SK-N-SH (cell line): ENCODE data around the gene F7. TPM values are rescaled to one million over a fixed set of nuclear protein-coding genes. Genes with fewer than 3 reads are reported as not detected.
"Not testable (repeated sequence)": the region's sequence is repeated elsewhere in the genome, so short reads cannot be mapped to it uniquely, and the experiment has no call there.

Experiments used
- CTCF ChIA-PET: fragments of 300-600, 350-600 bp; formaldehyde crosslinking; extraction: SDS; loops from one replicate; lab custom pipeline; 2021; lab: Yijun Ruan, JAX
- POLR2A ChIA-PET: fragments of 350-600 bp; sonication (Branson Sonifier 250); formaldehyde crosslinking; extraction: SDS; loops from one replicate; lab custom pipeline; 2020; ENCODE audit warnings: antibody characterized with exemption, inconsistent platforms; lab: Yijun Ruan, JAX
- DNase-seq: peaks from one replicate; pipeline ENCODE4 v3.0.0; 2012
- H2AFZ ChIP-seq: fragments of 200-600 bp; sonication (generic); 2 replicates; pipeline ENCODE4 v1.8.1; 2016; ENCODE audit warnings: antibody characterized with exemption, mild to moderate bottlenecking, low read depth
- H3F3A ChIP-seq: fragments of 200-600 bp; sonication (generic); replicated peaks from 2 replicates; pipeline ENCODE3; 2016; ENCODE audit warnings: antibody characterized with exemption, mild to moderate bottlenecking; ENCODE audit not compliant: insufficient read depth
- H3K27ac ChIP-seq, 2 experiments: fragments of 200-500 bp in 1 of 2; fragments of 200-600 bp in 1 of 2; sonication (Bioruptor generic) in 1 of 2; sonication (generic), shearing (Covaris generic) in 1 of 2; 2 replicates each; pipeline versions ENCODE4 v1.5.1 to v1.6.1; 2014 to 2016; ENCODE audit warnings: low read depth in 2 of 2, inconsistent platforms in 1 of 2, low read length in 1 of 2, mild to moderate bottlenecking in 1 of 2, mixed read lengths in 1 of 2
- H3K27me3 ChIP-seq: fragments of 200-600 bp; sonication (generic), shearing (Covaris generic); 2 replicates; pipeline ENCODE4 v1.6.1; 2016; ENCODE audit warnings: mixed run types; ENCODE audit not compliant: insufficient read depth
- H3K36me3 ChIP-seq, 2 experiments: fragments of 200-500 bp in 1 of 2; fragments of 200-600 bp in 1 of 2; sonication (Bioruptor generic) in 1 of 2; sonication (generic) in 1 of 2; replicated peaks in 1 of 2; 2 replicates each; pipeline versions ENCODE3 to v1.5.1; 2014 to 2016; ENCODE audit warnings: low read length in 1 of 2, mild to moderate bottlenecking in 1 of 2; ENCODE audit not compliant: insufficient read depth in 2 of 2, control insufficient read depth in 1 of 2
- H3K4me1 ChIP-seq, 2 experiments: fragments of 200-500 bp in 1 of 2; fragments of 200-600 bp in 1 of 2; sonication (Bioruptor generic) in 1 of 2; sonication (generic), shearing (Covaris generic) in 1 of 2; 2 replicates each; pipeline versions ENCODE4 v1.5.1 to v1.6.1; 2014 to 2016; ENCODE audit warnings: low read depth in 1 of 2, low read length in 1 of 2, mixed run types in 1 of 2; ENCODE audit not compliant: insufficient read depth in 2 of 2, control insufficient read depth in 1 of 2
- H3K4me2 ChIP-seq: fragments of 200-600 bp; sonication (generic), shearing (Covaris generic); 2 replicates; pipeline ENCODE4 v1.6.1; 2017; ENCODE audit warnings: mixed run types
- H3K4me3 ChIP-seq, 2 experiments: fragments of 200-500 bp in 1 of 2; fragments of 200-600 bp in 1 of 2; sonication (Bioruptor generic) in 1 of 2; sonication (generic), shearing (Covaris generic) in 1 of 2; 2 replicates each; pipeline versions ENCODE4 v1.5.1 to v1.8.1; 2014 to 2016; ENCODE audit warnings: low read depth in 2 of 2, inconsistent platforms in 1 of 2, low read length in 1 of 2, mild to moderate bottlenecking in 1 of 2, mixed read lengths in 1 of 2, moderate library complexity in 1 of 2
- H3K79me2 ChIP-seq: fragments of 200-600 bp; sonication (generic); 2 replicates; pipeline ENCODE4 v1.8.1; 2017; ENCODE audit warnings: mild to moderate bottlenecking; ENCODE audit not compliant: insufficient read depth
- H3K9ac ChIP-seq: fragments of 200-600 bp; sonication (generic); 2 replicates; pipeline ENCODE4 v1.6.1; 2017; ENCODE audit warnings: mixed run types
- H3K9me2 ChIP-seq: fragments of 200-600 bp; sonication (generic); 2 replicates; pipeline ENCODE4 v1.6.1; 2017; ENCODE audit warnings: mixed run types
- H3K9me3 ChIP-seq: fragments of 200-600 bp; sonication (generic); 2 replicates; pipeline ENCODE4 v1.6.1; 2017; ENCODE audit warnings: mixed run types, mild to moderate bottlenecking, moderate library complexity
- H4K20me1 ChIP-seq: fragments of 200-600 bp; sonication (generic); 2 replicates; pipeline ENCODE4 v1.6.1; 2017; ENCODE audit warnings: mild to moderate bottlenecking, mixed run types; ENCODE audit not compliant: insufficient read depth
- ELF1 ChIP-seq: IDR thresholded peaks from 2 replicates; pipeline ENCODE4 v1.4.0; 2012
- EZH2phosphoT487 ChIP-seq: fragments of 200-600 bp; sonication (generic); IDR thresholded peaks from 2 replicates; pipeline ENCODE4 v1.6.1; 2017; ENCODE audit warnings: low read depth, mixed run types, mild to moderate bottlenecking, antibody characterized with exemption, moderate library complexity, borderline replicate concordance
- FOXJ3 ChIP-seq: sonication (generic); formaldehyde crosslinking; IDR thresholded peaks from 2 replicates; pipeline ENCODE4 v1.5.1; 2020; ENCODE audit warnings: mild to moderate bottlenecking, missing genetic modification reagents
- GABPA ChIP-seq: IDR thresholded peaks from 2 replicates; pipeline ENCODE4 v1.4.0; 2012; ENCODE audit warnings: low read depth, mild to moderate bottlenecking
- GATA2 ChIP-seq: sonication (generic); formaldehyde crosslinking; IDR thresholded peaks from 2 replicates; pipeline ENCODE4 v1.5.0; 2020; ENCODE audit warnings: mild to moderate bottlenecking, missing genetic modification reagents
- IRF3 ChIP-seq: fragments of 150-350 bp; IDR thresholded peaks from 2 replicates; pipeline ENCODE4 v1.6.1; 2016; ENCODE audit warnings: mild to moderate bottlenecking, low read depth, low read length
- MAX ChIP-seq: IDR thresholded peaks from 2 replicates; pipeline ENCODE4 v1.4.0; 2012; ENCODE audit warnings: low read depth
- MXI1 ChIP-seq: IDR thresholded peaks from 2 replicates; pipeline ENCODE4 v1.6.1; 2012; ENCODE audit warnings: mild to moderate bottlenecking, low read depth, low read length, improper control_type of control experiment
- NRF1 ChIP-seq: IDR thresholded peaks from 2 replicates; pipeline ENCODE4 v1.6.1; 2012; ENCODE audit warnings: low read depth, mild to moderate bottlenecking, low read length
- RAD21 ChIP-seq: IDR thresholded peaks from 2 replicates; pipeline ENCODE4 v1.6.1; 2012; ENCODE audit warnings: mild to moderate bottlenecking, low read length
- RCOR1 ChIP-seq: fragments of 150-350 bp; IDR thresholded peaks from 2 replicates; pipeline ENCODE4 v1.6.1; 2017; ENCODE audit warnings: antibody characterized with exemption, low read length
- SIN3A ChIP-seq: IDR thresholded peaks from 2 replicates; pipeline ENCODE4 v1.6.1; 2012; ENCODE audit warnings: low read depth, mild to moderate bottlenecking, low read length, moderate library complexity, borderline replicate concordance
- SMC3 ChIP-seq: IDR thresholded peaks from 2 replicates; pipeline ENCODE4 v1.6.1; 2012; ENCODE audit warnings: low read depth, low read length, improper control_type of control experiment
- TAF1 ChIP-seq: IDR thresholded peaks from 2 replicates; pipeline ENCODE4 v1.6.1; 2012; ENCODE audit warnings: low read depth, mild to moderate bottlenecking, low read length, moderate library complexity, borderline replicate concordance
- TEAD4 ChIP-seq: IDR thresholded peaks from 2 replicates; pipeline ENCODE4 v1.4.0; 2012; ENCODE audit warnings: mild to moderate bottlenecking, borderline replicate concordance; ENCODE audit not compliant: insufficient read depth
- YY1 ChIP-seq: IDR thresholded peaks from 2 replicates; pipeline ENCODE4 v1.4.0; 2012; ENCODE audit warnings: low read depth, mild to moderate bottlenecking
- WGBS: methylation state at CpG from one replicate; pipeline ENCODE4 v1.1.6; 2017; ENCODE audit warnings: low lambda C conversion rate; 5-methylcytosine and 5-hydroxymethylcytosine counted together
- polyA plus RNA-seq, 3 experiments: library from polyadenylated mRNA; depleted of rRNA; stranded (reverse); fragments of >200 nt; gene quantifications; 2 replicates each; pipeline ENCODE4 v1.2.3, GENCODE V29; 2012
- TF ChIP-seq, protein P1 (sequence below): fragments of 200-600 bp; sonication (generic); IDR thresholded peaks from 2 replicates; pipeline ENCODE4 v1.6.1; 2017; ENCODE audit warnings: antibody characterized with exemption, mild to moderate bottlenecking, moderate library complexity

The F7 gene
- polyA plus RNA-seq, 1 of the 3 experiments (the other 2 are of a cell fraction), result not detected

DNA sequence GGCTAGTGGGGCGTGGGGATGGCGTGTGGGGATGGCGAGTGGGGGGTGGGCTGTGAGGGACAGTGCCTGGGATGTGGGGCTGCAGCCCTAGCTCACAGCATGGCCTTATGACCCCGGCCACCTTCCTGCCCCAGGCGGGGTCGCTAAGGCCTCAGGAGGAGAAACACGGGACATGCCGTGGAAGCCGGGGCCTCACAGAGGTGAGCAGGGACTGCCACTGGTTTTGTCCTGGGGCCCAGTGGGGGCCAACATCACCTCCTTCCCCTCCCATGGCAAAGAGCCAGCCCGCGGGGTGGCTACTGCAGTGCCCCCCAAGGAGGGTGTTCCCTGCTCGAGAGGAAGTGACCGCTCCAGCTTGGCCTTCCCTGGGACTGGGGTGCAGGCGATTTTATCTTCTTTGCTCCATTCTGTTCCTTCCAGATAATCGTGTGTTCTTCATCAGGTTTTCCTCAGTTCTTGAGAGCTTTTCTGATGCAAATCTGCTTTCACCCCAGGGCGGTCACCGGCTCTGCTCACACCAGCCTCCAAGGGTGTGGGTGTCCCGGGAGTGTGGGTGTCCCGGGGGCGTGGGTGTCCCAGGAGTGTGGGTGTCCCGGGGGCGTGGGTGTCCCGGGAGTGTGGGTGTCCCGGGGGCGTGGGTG lies 1.2 kb downstream of the F7 start:
- Histone ChIP-seq H3K9ac (no peak overlapping the region), H3K9me2 (no peaks in the 10 kb centered on the region), H4K20me1 (no peaks in the 10 kb centered on the region), H3K9me3 (no peaks in the 10 kb centered on the region), H3K4me1 (peaks cover 0 to 2% of the 10 kb centered on the region in 2 experiments; a peak in 1 of 4 replicates), H3K4me2 (no peak overlapping the region), H3K27me3 (peaks cover 12% of the 10 kb centered on the region), H3K27ac (no peak overlapping the region), H3K4me3 (no peak overlapping the region), H3K79me2 (no peaks in the 10 kb centered on the region), H2AFZ (no peak overlapping the region), H3F3A (no peaks in the 10 kb centered on the region), H3K36me3 (no peaks in the 10 kb centered on the region)
- CTCF ChIA-PET, result no interaction called here
- POLR2A ChIA-PET, result no interaction called here
- no peak for TF ChIP-seq ELF1
- TF ChIP-seq FOXJ3 (CRISPR knock-in tag), result no peak
- TF ChIP-seq RAD21, result no peak
- TF ChIP-seq SIN3A, result no peak
- 55% methylated on average over 12 of the region's 25 CpGs for WGBS
- no peak for DNase-seq

- H3K9me3 ChIP-seq, DNase-seq, H3K4me2 ChIP-seq, H3K36me3 ChIP-seq, H2AFZ ChIP-seq, POLR2A ChIA-PET, H4K20me1 ChIP-seq, H3F3A ChIP-seq, H3K79me2 ChIP-seq, H3K9ac ChIP-seq, H3K9me2 ChIP-seq, H3K4me1 ChIP-seq, CTCF ChIA-PET, H3K27ac ChIP-seq, H3K4me3 ChIP-seq: not testable (repeated sequence)
- 80% methylated on average over 14 of the region's 27 CpGs for WGBS
- H3K27me3 ChIP-seq, result peaks cover 12% of the 10 kb centered on the region
Observed at GRCh38 chr13:113108521-113108920, 2.9 kb downstream of the F7 start.

- H3K79me2 ChIP-seq, result no peaks in the 10 kb centered on the region
- TF ChIP-seq NRF1 (no peak), FOXJ3 (CRISPR knock-in tag) (no peak), EZH2phosphoT487 (no peak), TEAD4 (no peak), RCOR1 (no peak), IRF3 (no peak), SMC3 (no peak), MXI1 (no peak), TAF1 (no peak), GABPA (no peak), YY1 (no peak), MAX (no peak), GATA2 (no peak)
- TF ChIP-seq, protein P1, sequence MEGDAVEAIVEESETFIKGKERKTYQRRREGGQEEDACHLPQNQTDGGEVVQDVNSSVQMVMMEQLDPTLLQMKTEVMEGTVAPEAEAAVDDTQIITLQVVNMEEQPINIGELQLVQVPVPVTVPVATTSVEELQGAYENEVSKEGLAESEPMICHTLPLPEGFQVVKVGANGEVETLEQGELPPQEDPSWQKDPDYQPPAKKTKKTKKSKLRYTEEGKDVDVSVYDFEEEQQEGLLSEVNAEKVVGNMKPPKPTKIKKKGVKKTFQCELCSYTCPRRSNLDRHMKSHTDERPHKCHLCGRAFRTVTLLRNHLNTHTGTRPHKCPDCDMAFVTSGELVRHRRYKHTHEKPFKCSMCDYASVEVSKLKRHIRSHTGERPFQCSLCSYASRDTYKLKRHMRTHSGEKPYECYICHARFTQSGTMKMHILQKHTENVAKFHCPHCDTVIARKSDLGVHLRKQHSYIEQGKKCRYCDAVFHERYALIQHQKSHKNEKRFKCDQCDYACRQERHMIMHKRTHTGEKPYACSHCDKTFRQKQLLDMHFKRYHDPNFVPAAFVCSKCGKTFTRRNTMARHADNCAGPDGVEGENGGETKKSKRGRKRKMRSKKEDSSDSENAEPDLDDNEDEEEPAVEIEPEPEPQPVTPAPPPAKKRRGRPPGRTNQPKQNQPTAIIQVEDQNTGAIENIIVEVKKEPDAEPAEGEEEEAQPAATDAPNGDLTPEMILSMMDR, result no peak
Observed at GRCh38 chr13:113109151-113110047, 3.8 kb downstream of the F7 start.

More at GRCh38 chr13:113109151-113110047, 3.8 kb downstream of the F7 start:
- Histone ChIP-seq H3K27ac (no peak overlapping the region), H3K9me2 (no peaks in the 10 kb centered on the region), H3K36me3 (no peaks in the 10 kb centered on the region), H3F3A (no peaks in the 10 kb centered on the region), H4K20me1 (no peaks in the 10 kb centered on the region), H3K4me1 (peaks cover 0 to 2% of the 10 kb centered on the region in 2 experiments; a peak in 1 of 4 replicates), H3K4me2 (no peak overlapping the region), H3K4me3 (no peak overlapping the region), H3K9ac (no peak overlapping the region), H2AFZ (no peak overlapping the region), H3K27me3 (peaks cover 12% of the 10 kb centered on the region), H3K9me3 (no peaks in the 10 kb centered on the region)
- 63% methylated on average over 54 of the region's 73 CpGs for WGBS
- DNase-seq, result no peak
- POLR2A ChIA-PET, result no interaction called here
- CTCF ChIA-PET, result no interaction called here
